Keratinocyte (primary cell): ENCODE data around the gene MRPL34. TPM values are rescaled to one million over a fixed set of nuclear protein-coding genes. Genes with fewer than 3 reads are reported as not detected.
A peak's percentile ranks its signal among the peaks of the same experiment; 100 is the strongest.

Source experiments
- DNase-seq: peaks from one replicate; pipeline ENCODE4 v3.0.0-alpha.2; 2011; ENCODE audit warnings: low read depth, missing footprints, low spot score
- FAIRE-seq: peaks from 2 replicates; lab custom pipeline; 2011; peaks lifted over from hg19 to GRCh38; lab: Jason Lieb, UNC
- H2AFZ ChIP-seq: 2 replicates; pipeline ENCODE4 v1.6.0; 2012; ENCODE audit warnings: low read length, control low read depth, inconsistent platforms; ENCODE audit not compliant: control insufficient read depth
- H3K27ac ChIP-seq: 2 replicates; pipeline ENCODE4 v1.5.1; 2011; ENCODE audit warnings: low read length; ENCODE audit not compliant: control insufficient read depth, insufficient read depth
- H3K27me3 ChIP-seq: 3 replicates; pipeline ENCODE4 v1.6.0; 2011; ENCODE audit warnings: low read length; ENCODE audit not compliant: control insufficient read depth, insufficient read depth; ENCODE audit errors: extremely low read depth
- H3K36me3 ChIP-seq, 2 experiments: 2 replicates in 1 of 2; 3 replicates in 1 of 2; pipeline ENCODE4 v1.5.1; 2011; ENCODE audit warnings: low read length in 2 of 2, mild to moderate bottlenecking in 1 of 2; ENCODE audit not compliant: control insufficient read depth in 2 of 2, insufficient read depth in 2 of 2; ENCODE audit errors: extremely low read depth in 1 of 2
- H3K4me1 ChIP-seq: 3 replicates; pipeline ENCODE4 v1.5.1; 2011; ENCODE audit warnings: low read length; ENCODE audit not compliant: control insufficient read depth, insufficient read depth; ENCODE audit errors: extremely low read depth
- H3K4me2 ChIP-seq: 3 replicates; pipeline ENCODE4 v1.6.0; 2011; ENCODE audit warnings: low read depth, low read length; ENCODE audit not compliant: control insufficient read depth, insufficient read depth; ENCODE audit errors: extremely low read depth
- H3K4me3 ChIP-seq, 3 experiments: fragments of 200-600 bp in 1 of 3; sonication (generic) in 1 of 3; 2 replicates in 2 of 3; 3 replicates in 1 of 3; pipeline ENCODE4 v1.5.1; 2011 to 2016; ENCODE audit warnings: low read length in 3 of 3, mild to moderate bottlenecking in 3 of 3, control low read depth in 2 of 3, inconsistent platforms in 1 of 3, low read depth in 1 of 3, mixed read lengths in 1 of 3, mixed run types in 1 of 3, moderate library complexity in 1 of 3; ENCODE audit not compliant: control insufficient read depth in 2 of 3, insufficient read depth in 2 of 3; ENCODE audit errors: extremely low read depth in 1 of 3
- H3K79me2 ChIP-seq: 2 replicates; pipeline ENCODE4 v1.6.0; 2012; ENCODE audit warnings: low read length; ENCODE audit not compliant: control insufficient read depth, insufficient read depth
- H3K9ac ChIP-seq: 3 replicates; pipeline ENCODE4 v1.6.0; 2011; ENCODE audit warnings: low read length; ENCODE audit not compliant: control insufficient read depth, insufficient read depth; ENCODE audit errors: extremely low read depth
- H3K9me1 ChIP-seq: 3 replicates; pipeline ENCODE4 v1.6.0; 2011; ENCODE audit warnings: low read length; ENCODE audit not compliant: control insufficient read depth, insufficient read depth; ENCODE audit errors: extremely low read depth
- H3K9me3 ChIP-seq: 2 replicates; pipeline ENCODE4 v1.5.1; 2012; ENCODE audit warnings: low read depth, low read length; ENCODE audit not compliant: control insufficient read depth
- H4K20me1 ChIP-seq: 3 replicates; pipeline ENCODE4 v1.6.0; 2011; ENCODE audit warnings: low read length; ENCODE audit not compliant: control insufficient read depth, insufficient read depth; ENCODE audit errors: extremely low read depth
- CTCF ChIP-seq, 3 experiments: IDR thresholded peaks in 1 of 3; conservative IDR thresholded peaks in 1 of 3; optimal IDR thresholded peaks in 1 of 3; 2 replicates in 2 of 3; 3 replicates in 1 of 3; pipeline versions ENCODE3 to v1.5.1; 2011; ENCODE audit warnings: low read length in 3 of 3, mild to moderate bottlenecking in 3 of 3, moderate library complexity in 2 of 3, control low read depth in 1 of 3, inconsistent platforms in 1 of 3; ENCODE audit not compliant: insufficient read depth in 2 of 3; ENCODE audit errors: extremely low read depth in 1 of 3
- EZH2 ChIP-seq: IDR thresholded peaks from one replicate; pipeline ENCODE4 v1.6.1; 2012; ENCODE audit warnings: inconsistent platforms, mild to moderate bottlenecking, low read length, moderate library complexity
- dilution Hi-C: fragments of 300-500 bp; cut with MboI; formaldehyde crosslinking; loops from one replicate; pipeline ENCODE4 v1.7.0; 2020; ENCODE audit warnings: low sequenced_read_pairs; ENCODE audit not compliant: extremely low pct_ligation_motif_present
- polyA plus RNA-seq, 5 experiments: library from polyadenylated mRNA; depleted of rRNA in 3 of 5; stranded (reverse) in 3 of 5; stranded (forward) in 1 of 5; unstranded in 1 of 5; fragments of >200 nt; gene quantifications; 1 replicate in 1 of 5; 2 replicates in 3 of 5; 3 replicates in 1 of 5; pipeline versions ENCODE4 v1.2.1 to v1.2.3, GENCODE V29; 2011 to 2012; ENCODE audit warnings: missing spikeins in 2 of 5, low read depth in 1 of 5, low replicate concordance in 1 of 5

Gene MRPL34
- polyA plus RNA-seq, 1 donor (not counting 4 experiments of a cell fraction or from before 2014, with no cell fraction given): 63.7 TPM

- peak within 1 kb of the TSS; percentile 69 for H3K9ac ChIP-seq
- H2AFZ ChIP-seq: peak within 1 kb of the TSS; percentile 33
- peak; percentile 78 for DNase-seq
- H3K27ac ChIP-seq: peak within 1 kb of the TSS; percentile 54
- no peaks in the 10 kb centered on the region for H3K27me3 ChIP-seq
- peak within 1 kb of the TSS; percentile 87 for H3K4me2 ChIP-seq
- H3K36me3 ChIP-seq: peaks cover 0 to 2% of the 10 kb centered on the region in 2 experiments
- peaks cover 32% of the 10 kb centered on the region for H3K4me1 ChIP-seq
- H3K9me1 ChIP-seq: peaks cover 3% of the 10 kb centered on the region
- peak; percentile 73 for FAIRE-seq
- H3K4me3 ChIP-seq: peak within 1 kb of the TSS; percentile 55 to 87 (median 64)
- H4K20me1 ChIP-seq: no peaks in the 10 kb centered on the region
- dilution Hi-C loops: no loop called here
- TF ChIP-seq CTCF (optimal IDR thresholded peaks at IDR 0.05 in 1 of 3, IDR thresholded peaks at IDR 0.05 in 1 of 3, conservative IDR thresholded peaks at IDR 0.05 in 1 of 3; ENCODE audit: extremely low read depth in 1 of 3, insufficient read depth in 2 of 3, low read length in 3 of 3) (peak in 2 of 3 experiments; percentile 19 to 26), EZH2 (no peak)
- peaks cover 14% of the 10 kb centered on the region for H3K79me2 ChIP-seq
- H3K9me3 ChIP-seq: no peaks in the 10 kb centered on the region
Observed at GRCh38 chr19:17303167-17303939, 2.3 kb upstream of the MRPL34 start, which contains the start of gene ABHD8. TSS of gene ABHD8 (minus strand) at chr19:17303425. CDS start at chr19:17301616, 1,809 bp downstream.

GRCh38 chr19:17303940-17304267 lies 1.8 kb upstream of the MRPL34 start:
- Histone ChIP-seq H2AFZ (no peak overlapping the region), H3K4me1 (peaks cover 32% of the 10 kb centered on the region), H3K4me3 (no peak overlapping the region), H3K27me3 (no peaks in the 10 kb centered on the region), H3K9me1 (peaks cover 3% of the 10 kb centered on the region), H4K20me1 (no peaks in the 10 kb centered on the region), H3K4me2 (peak overlapping the region; percentile 39), H3K27ac (no peak overlapping the region), H3K79me2 (peaks cover 12% of the 10 kb centered on the region), H3K9ac (no peak overlapping the region), H3K9me3 (no peaks in the 10 kb centered on the region), H3K36me3 (no peaks in the 10 kb centered on the region)
- TF ChIP-seq CTCF (optimal IDR thresholded peaks at IDR 0.05 in 1 of 3, IDR thresholded peaks at IDR 0.05 in 1 of 3, conservative IDR thresholded peaks at IDR 0.05 in 1 of 3; ENCODE audit: extremely low read depth in 1 of 3, insufficient read depth in 2 of 3, low read length in 3 of 3) (no peak), EZH2 (no peak)
- DNase-seq: no peak
- dilution Hi-C loops: no loop called here
- no peak for FAIRE-seq
